Psoas muscle (tissue), 8 donors: ENCODE data around the gene DDX51. TPM values are rescaled to one million over a fixed set of nuclear protein-coding genes. Genes with fewer than 3 reads are reported as not detected.

Experiments
- ATAC-seq, 4 donors: fragments of 200-7000 bp; cut with Tn5 transposase; one replicate each; pipeline ENCODE4 v1.9.1; 2020; ENCODE audit warnings: moderate library complexity in 3 of 4, mild to moderate bottlenecking in 2 of 4
- DNase-seq, 2 donors: peaks; one replicate each; pipeline ENCODE4 v3.0.0-alpha.2; 2020
- H3K27ac ChIP-seq: fragments of 200-600 bp; one replicate; pipeline ENCODE4 v1.8.0; 2022
- H3K27me3 ChIP-seq, 3 donors: fragments of 200-600 bp in 1 of 3; one replicate each; pipeline versions ENCODE4 v1.6.1 to v1.8.0; 2013 to 2022; ENCODE audit warnings: low read length in 2 of 3, mild to moderate bottlenecking in 2 of 3, moderate library complexity in 1 of 3; ENCODE audit not compliant: insufficient read depth in 3 of 3
- H3K36me3 ChIP-seq, 2 donors: fragments of 200-600 bp in 1 of 2; one replicate each; pipeline versions ENCODE4 v1.6.1 to v1.8.0; 2013 to 2022; ENCODE audit warnings: low read depth in 1 of 2, mild to moderate bottlenecking in 1 of 2, moderate library complexity in 1 of 2; ENCODE audit not compliant: insufficient read depth in 1 of 2
- H3K4me1 ChIP-seq: fragments of 200-600 bp; one replicate; pipeline ENCODE4 v1.8.0; 2022
- H3K4me3 ChIP-seq: fragments of 200-600 bp; one replicate; pipeline ENCODE4 v1.8.0; 2022; ENCODE audit warnings: mild to moderate bottlenecking
- H3K9me3 ChIP-seq: fragments of 200-600 bp; one replicate; pipeline ENCODE4 v1.8.0; 2022
- CTCF ChIP-seq: fragments of 200-600 bp; IDR thresholded peaks from one replicate; pipeline ENCODE4 v1.8.0; 2022; ENCODE audit warnings: antibody characterized with exemption
- WGBS, 3 donors: extraction: QIAGEN DNeasy Blood & Tissue Kit; methylation state at CpG; one replicate each; pipeline versions ENCODE4 v1.1.6 to v1.1.7; 2013; 5-methylcytosine and 5-hydroxymethylcytosine counted together
- intact Hi-C, 2 donors: fragments of 100-400 bp; cut with DNase I; formaldehyde crosslinking; loops; one replicate each; pipeline versions ENCODE4 v1.11.0 to v1.14.2; 2022
- polyA plus RNA-seq, 3 donors: library from polyadenylated mRNA; stranded (reverse); fragments of 200-250 nt; gene quantifications; one replicate each; pipeline ENCODE4 v1.2.3, GENCODE V29; 2013
- total RNA-seq, 4 donors: library from RNA; stranded (reverse); fragmentation: NEBNext Ultra II Directional in 2 of 4; extraction: Animal tissue kit (Norgen Biotek cat#: 25700) in 2 of 4; gene quantifications; one replicate each; pipeline versions ENCODE4 v1.2.1 to v1.2.4, GENCODE V29; 2021 to 2023
- donor health status: healthy with polysubstance abuse.
- donor health status: DM: no; HTN: no; CAD: no; lungs with moderate emphysema.
- donor health status: Bipolar disorder and iron deficiency.
- donor health status: healthy.
- donor health status: DM: yes; HTN: yes; CAD: no.
- donor health status: DM: no; HTN: no; CAD: no.
- donor health status: DM: no; HTN: no; CAD: no.
- donor health status: DM: yes; HTN: yes; CAD: no.

Gene DDX51
- total and polyA plus RNA-seq, 7 donors, result 7.3 to 17.1 (median 12.3) TPM

DNA sequence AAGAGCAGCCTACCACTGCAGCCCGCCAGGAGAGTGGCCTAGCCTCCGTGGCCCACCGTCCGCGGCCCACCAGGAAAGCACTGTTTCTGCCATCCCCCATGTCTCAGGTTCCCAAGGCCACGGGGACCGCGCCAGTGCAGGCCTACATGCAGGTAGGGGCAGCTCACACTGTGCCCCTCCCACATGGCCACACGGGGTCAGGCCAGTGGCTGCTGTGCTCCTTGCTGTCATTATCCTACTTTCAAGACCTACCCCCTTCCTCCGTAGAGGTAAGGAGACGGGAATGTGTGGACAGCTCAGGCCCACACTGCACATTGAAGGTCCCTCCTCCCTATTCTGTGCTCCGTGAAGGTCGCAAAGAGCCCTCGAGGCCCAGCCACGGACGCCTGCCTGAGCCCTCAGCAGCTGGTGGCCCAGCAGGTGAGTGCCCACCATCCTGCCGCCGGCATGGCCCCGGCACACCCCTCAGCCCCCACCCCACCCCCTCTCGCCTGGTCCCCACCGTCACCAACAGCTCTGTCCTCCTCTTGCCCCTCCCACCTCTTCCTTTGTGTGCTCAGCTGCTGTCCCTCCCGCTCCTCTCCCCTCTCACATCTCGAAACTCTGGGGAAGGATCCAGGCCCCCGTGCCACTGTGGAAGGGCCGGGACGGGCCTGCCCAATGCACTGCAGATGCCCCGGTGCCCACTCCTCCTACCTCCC lies 10.0 kb downstream of the DDX51 start:
- H3K4me3 ChIP-seq, result no peak overlapping the region
- no peak overlapping the region for H3K27ac ChIP-seq
- no peaks in the 10 kb centered on the region for H3K27me3 ChIP-seq
- intact Hi-C loops, result no loop called here
- H3K9me3 ChIP-seq, result no peaks in the 10 kb centered on the region
- peaks cover 0 to 16% of the 10 kb centered on the region in 2 donors for H3K36me3 ChIP-seq
- no peak for TF ChIP-seq CTCF
- peak in 3 of 4 donors; percentile 19 to 25 (median 21) for ATAC-seq
- DNase-seq, result peak in 1 of 2 donors; percentile 42
- WGBS, 3 donors, result 54 to 58% (median 57%) methylated on average over 26 to 27 of the region's 27 CpGs
- H3K4me1 ChIP-seq, result no peaks in the 10 kb centered on the region

GRCh38 chr12:132132609-132133430 lies 11.3 kb downstream of the DDX51 start:
- WGBS, 3 donors, result 80 to 90% (median 86%) methylated on average over 26 to 39 of the region's 39 CpGs
- DNase-seq, result peak in 1 of 2 donors; percentile 45

DNA sequence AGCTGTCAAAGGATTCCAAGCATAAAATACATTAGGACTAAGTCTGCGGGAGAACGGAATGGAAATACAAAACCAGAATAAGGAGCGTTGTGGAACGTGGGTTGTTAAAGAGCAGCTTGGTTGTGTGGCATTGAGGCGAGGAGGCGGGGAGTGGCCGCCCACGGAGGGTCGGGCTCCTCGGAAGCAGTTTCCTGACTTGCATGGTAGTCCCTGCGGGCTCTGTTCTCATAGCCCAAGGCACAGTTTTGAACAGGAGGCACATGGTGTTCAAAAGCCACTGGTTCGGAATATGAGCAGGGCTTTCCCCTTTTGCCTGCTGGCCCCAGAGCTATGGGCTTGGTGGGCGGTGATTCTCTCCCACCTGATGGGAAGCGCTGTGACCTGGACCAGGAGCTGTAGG lies 12.2 kb downstream of the DDX51 start:
- TF ChIP-seq CTCF, result no peak
- 88 to 90% (median 88%) methylated on average over 14 of the region's 14 CpGs for WGBS, 3 donors
- Histone ChIP-seq H3K36me3 (peaks cover 0 to 19% of the 10 kb centered on the region in 2 donors), H3K4me1 (no peaks in the 10 kb centered on the region), H3K4me3 (no peak overlapping the region), H3K27ac (no peak overlapping the region), H3K9me3 (peaks cover 12% of the 10 kb centered on the region), H3K27me3 (no peaks in the 10 kb centered on the region)
- ATAC-seq, result no peak
- peak in 1 of 2 donors; percentile 21 for DNase-seq
- intact Hi-C loops, result no loop called here

More at GRCh38 chr12:132132609-132133430, 11.3 kb downstream of the DDX51 start:
- Histone ChIP-seq H3K27ac (no peak overlapping the region), H3K27me3 (no peaks in the 10 kb centered on the region), H3K9me3 (peaks cover 9% of the 10 kb centered on the region), H3K36me3 (peaks cover 0 to 14% of the 10 kb centered on the region in 2 donors), H3K4me1 (no peaks in the 10 kb centered on the region), H3K4me3 (no peak overlapping the region)
- TF ChIP-seq CTCF, result no peak
- intact Hi-C loops, result no loop called here
- ATAC-seq, result peak in 1 of 4 donors; percentile 22

DNA sequence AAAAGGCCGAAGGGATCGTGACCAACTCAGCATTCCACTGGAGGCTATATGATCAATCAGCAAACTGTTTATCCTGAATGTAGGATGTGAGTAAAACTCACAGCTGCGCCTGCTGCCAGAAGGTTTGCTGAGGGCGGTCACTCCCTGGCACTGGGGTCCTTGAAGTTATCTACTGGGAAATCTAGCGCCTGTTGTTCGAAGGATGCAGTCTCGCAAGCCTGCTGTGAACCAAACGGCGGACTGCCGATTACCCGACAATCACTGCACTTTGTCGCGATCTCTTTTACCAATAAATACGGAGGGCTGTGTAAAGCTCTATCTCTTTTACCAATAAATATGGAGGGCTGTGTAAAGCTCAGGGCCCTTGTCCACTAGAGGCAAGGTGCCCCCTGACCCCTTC lies 12.9 kb downstream of the DDX51 start:
- TF ChIP-seq CTCF, result no peak
- ATAC-seq (no peak), DNase-seq (no peak)
- intact Hi-C loops, result no loop called here
- 96 to 98% (median 97%) methylated on average over 14 of the region's 14 CpGs for WGBS, 3 donors
- H3K4me3 ChIP-seq, result no peak overlapping the region
- H3K9me3 ChIP-seq, result peaks cover 12% of the 10 kb centered on the region
- peaks cover 0 to 26% of the 10 kb centered on the region in 2 donors for H3K36me3 ChIP-seq
- H3K27ac ChIP-seq, result no peak overlapping the region
- no peaks in the 10 kb centered on the region for H3K27me3 ChIP-seq
- no peaks in the 10 kb centered on the region for H3K4me1 ChIP-seq
